Motor neuron (in vitro differentiated cells): ENCODE data around the gene AGBL4. TPM values are rescaled to one million over a fixed set of nuclear protein-coding genes. Genes with fewer than 3 reads are reported as not detected.

Experiments used
- ATAC-seq, 8 experiments: fragments of 200-7000 bp; cut with Tn5 transposase; replicated peaks in 6 of 8; 2 replicates each; pipeline ENCODE4 v1.8.0; 2021; ENCODE audit warnings: mild to moderate bottlenecking in 8 of 8, moderate library complexity in 8 of 8
- H3K27ac ChIP-seq, 2 donors: fragments of 250-450 bp; sonication (Bioruptor Pico); 2 replicates each; pipeline ENCODE4 v1.9.0; 2021; ENCODE audit warnings: antibody characterized with exemption in 2 of 2, mild to moderate bottlenecking in 2 of 2, moderate library complexity in 1 of 2
- H3K4me1 ChIP-seq, 2 donors: fragments of 250-450 bp; sonication (Bioruptor Pico); replicated peaks in 1 of 2; 2 replicates each; pipeline ENCODE4 v1.6.1; 2021; ENCODE audit warnings: antibody characterized with exemption in 2 of 2, mild to moderate bottlenecking in 2 of 2, moderate library complexity in 1 of 2
- H3K4me3 ChIP-seq, 5 donors: fragments of 250-450 bp; sonication (Bioruptor Pico); 2 replicates each; pipeline ENCODE4 v1.9.0; 2021; ENCODE audit warnings: antibody characterized with exemption in 5 of 5, mild to moderate bottlenecking in 5 of 5, moderate library complexity in 4 of 5
- WGBS, 10 experiments: fragments of 450-650 bp; shearing (Covaris generic); methylation state at CpG; one replicate each; pipeline ENCODE4 v1.0.0; 2022; 5-methylcytosine and 5-hydroxymethylcytosine counted together
- in situ Hi-C, 9 experiments: fragments of 400-800 bp; cut with MboI; loops; one replicate each; pipeline ENCODE4 v1.15.0; 2021; ENCODE audit warnings: low sequenced_read_pairs in 9 of 9, low pct_unique_long_range_greater_than_20kb in 2 of 9; ENCODE audit not compliant: unreplicated experiment in 9 of 9
- total RNA-seq, 8 experiments: library from RNA; unstranded; fragments of 300-600 nt; gene quantifications; 2 replicates each; pipeline versions ENCODE4 v1.2.3 to v1.2.4, GENCODE V29; 2022

AGBL4 gene
- total RNA-seq, 8 experiments from 2014 or later = 0.10 to 4.5 (median 1.9) TPM

DNA sequence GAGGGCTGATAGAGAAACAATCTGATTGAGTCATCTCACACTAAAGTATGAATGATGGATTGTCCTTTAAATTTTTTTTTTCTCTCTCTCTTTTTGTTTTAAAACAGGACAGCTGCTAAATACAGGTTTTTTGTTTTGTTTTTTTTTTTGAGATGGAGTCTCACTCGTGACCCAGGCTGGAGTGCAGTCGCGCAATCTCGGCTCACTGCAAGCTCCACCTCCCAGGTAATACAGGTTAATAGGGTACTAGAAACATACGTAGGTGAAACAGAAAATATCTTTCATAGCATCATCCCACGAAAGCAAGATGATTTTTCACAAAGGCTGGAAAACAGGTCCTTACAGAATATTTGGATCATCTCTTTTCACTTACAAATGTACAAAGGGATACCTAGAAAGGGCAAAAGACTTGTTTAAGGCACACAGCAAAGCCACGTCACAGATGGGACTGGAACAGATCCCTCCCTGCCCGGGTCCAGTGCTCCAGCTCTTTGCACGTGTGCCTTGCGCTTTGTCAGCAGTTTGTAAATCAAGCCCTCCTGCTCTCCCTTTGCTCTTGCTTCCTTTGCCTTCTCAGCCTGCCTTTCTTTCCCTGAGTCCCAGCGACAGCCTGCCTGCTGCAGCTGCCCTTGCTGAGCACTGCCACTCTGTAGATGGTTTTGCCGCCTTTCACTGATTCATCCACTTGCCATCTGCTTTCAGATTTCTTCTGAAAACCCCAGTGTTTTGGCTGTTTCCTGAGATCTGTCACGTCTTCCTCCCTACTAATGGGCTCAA, 1075.8 kb downstream of the AGBL4 start:
- Histone ChIP-seq H3K27ac (peak overlapping the region; percentile 7 to 49), H3K4me1 (peaks cover 16 to 23% of the 10 kb centered on the region in 2 donors), H3K4me3 (no peak overlapping the region)
- 0 to 63% (median 42%) methylated on average over 4 to 13 of the region's 13 CpGs for WGBS, 10 experiments
- in situ Hi-C loops = no loop called here
- ATAC-seq = peak in 5 of 8 experiments; percentile 92 to 99 (median 99)

DNA sequence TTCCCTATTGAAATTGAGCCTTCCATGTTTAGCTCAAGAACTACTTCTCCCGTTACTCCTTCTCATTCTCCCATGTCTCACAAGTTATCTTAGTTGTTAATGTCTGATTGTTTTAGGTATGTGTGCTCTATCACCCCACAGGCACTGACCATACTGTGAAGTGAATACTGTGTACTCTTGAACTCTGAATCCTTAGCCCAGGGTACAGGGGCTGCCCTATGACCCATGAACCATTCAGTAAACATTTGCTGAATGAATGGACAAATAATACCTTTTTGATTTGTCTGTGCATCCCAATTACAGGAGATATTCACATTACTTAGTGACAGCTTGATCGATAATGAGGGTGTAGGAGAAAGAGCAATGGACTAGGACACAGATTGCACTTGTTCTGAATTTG, 1077.7 kb downstream of the AGBL4 start:
- no peak overlapping the region for H3K4me3 ChIP-seq
- no peak overlapping the region for H3K27ac ChIP-seq
- whole genome bisulfite sequencing, 10 experiments = 30 to 95% (median 90%) methylated on average over 1 to 2 of the region's 2 CpGs; no CpG with 5 or more reads in 4 of the 10 experiments
- in situ Hi-C loops = no loop called here
- ATAC-seq = no peak
- H3K4me1 ChIP-seq = peaks cover 17 to 23% of the 10 kb centered on the region in 2 donors

DNA sequence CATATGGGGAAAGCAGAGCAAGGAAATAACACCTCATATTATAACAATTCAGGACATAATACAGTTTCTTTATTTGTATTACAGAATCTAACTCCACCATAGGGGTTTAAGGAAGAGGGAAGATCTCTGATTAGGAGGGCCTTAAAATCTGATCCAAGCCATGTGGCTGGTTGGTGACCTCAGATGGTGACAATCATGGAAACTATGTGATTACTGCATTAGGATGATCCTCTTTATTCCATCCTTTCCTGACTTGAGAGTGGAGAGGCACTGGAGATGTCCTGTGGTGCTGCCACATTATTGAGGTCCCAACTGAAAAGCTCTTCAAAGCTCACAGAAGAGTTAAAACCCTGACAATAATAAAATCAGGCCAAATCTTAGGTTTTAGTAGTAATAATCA, 1078.9 kb downstream of the AGBL4 start:
- in situ Hi-C loops = no loop called here
- no peak for ATAC-seq
- H3K27ac ChIP-seq = no peak overlapping the region
- H3K4me1 ChIP-seq = peaks cover 21 to 23% of the 10 kb centered on the region in 2 donors
- no peak overlapping the region for H3K4me3 ChIP-seq

DNA sequence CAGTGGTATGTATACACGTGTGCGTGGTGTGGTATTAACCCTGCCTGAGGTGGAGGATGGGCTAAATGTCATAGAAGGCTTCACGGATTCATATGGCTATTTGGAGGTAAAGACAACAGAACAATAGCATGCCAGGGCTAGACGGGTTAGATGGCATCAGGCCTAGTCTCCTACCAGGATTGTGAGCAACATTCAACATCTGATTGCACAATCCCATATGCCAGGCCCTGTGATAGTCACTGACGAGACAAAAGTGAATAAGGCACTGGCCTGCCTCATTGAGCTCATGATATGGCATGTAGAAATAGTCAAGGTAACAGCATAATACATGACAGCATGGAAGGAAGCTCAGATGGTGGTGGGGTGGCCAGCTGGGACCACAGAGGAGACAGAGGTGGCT, 1079.9 kb downstream of the AGBL4 start:
- no peak overlapping the region for H3K27ac ChIP-seq
- H3K4me1 ChIP-seq = peaks cover 26 to 27% of the 10 kb centered on the region in 2 donors
- no peak for ATAC-seq
- in situ Hi-C loops = no loop called here
- no peak overlapping the region for H3K4me3 ChIP-seq
- 18 to 100% (median 78%) methylated on average over 1 to 5 of the region's 5 CpGs; no CpG with 5 or more reads in 4 of the 10 experiments for WGBS, 10 experiments

DNA sequence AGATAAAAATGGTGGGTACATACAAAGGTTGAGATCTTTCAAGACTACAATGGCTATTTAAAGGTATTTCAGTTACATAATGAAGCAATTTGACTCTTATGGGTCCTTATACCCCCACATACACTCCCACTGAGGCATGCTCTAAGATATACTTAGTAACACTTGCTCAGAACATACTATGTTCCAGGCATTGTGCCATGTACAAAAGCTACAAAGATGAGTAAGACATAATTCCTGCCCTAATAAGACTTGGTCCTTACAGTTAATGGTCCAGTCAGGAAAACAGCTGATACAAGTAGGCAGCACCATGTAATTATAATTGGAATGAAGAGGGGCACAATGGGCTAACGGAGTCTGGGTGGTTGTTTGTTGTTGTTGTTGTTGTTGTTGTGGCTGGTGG, 1080.4 kb downstream of the AGBL4 start:
- Histone ChIP-seq H3K4me1 (peaks cover 25 to 26% of the 10 kb centered on the region in 2 donors), H3K4me3 (no peak overlapping the region), H3K27ac (no peak overlapping the region)
- in situ Hi-C loops = no loop called here
- WGBS, 10 experiments = 17 to 100% (median 73%) methylated on average over 1 of the region's 1 CpG; no CpG with 5 or more reads in 6 of the 10 experiments
- ATAC-seq = no peak

DNA sequence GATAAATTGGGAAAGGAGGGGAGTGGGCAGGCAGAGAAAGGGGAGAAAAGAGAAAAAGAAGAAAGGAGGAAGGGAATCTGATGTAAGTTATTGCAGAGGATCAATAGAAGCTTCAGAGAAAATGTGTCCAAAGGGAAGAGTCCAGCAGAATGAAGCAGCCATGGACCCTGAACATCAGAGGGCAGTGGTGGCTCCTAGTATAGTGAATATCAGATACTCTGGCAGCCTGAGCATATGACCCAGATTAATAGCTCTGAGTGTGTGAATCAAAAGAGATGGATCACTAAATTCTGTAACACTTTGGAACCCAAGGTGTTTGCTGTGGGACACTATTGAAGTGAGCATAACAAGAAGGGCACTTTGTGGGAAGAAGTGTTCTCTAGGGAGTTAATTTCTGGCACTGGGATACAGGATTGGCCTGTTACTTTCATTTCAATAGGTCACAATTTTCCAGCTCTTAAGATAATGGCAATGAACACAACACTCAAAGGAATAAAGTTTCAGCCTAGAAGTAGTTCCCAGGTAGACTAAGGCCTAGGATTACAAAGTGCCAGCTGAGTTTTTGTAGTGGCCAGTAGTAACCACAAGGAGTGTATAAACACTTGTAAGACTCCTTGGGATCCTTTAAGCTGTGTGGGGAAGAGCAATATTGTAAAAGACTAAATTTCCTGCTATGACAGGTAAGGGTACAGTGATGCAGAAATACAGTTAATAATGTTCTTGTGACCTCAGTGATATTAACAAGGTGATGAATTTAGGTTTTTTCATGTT, 1082.6 kb downstream of the AGBL4 start:
- Histone ChIP-seq H3K4me1 (peaks cover 10 to 12% of the 10 kb centered on the region in 2 donors), H3K4me3 (no peak overlapping the region), H3K27ac (no peak overlapping the region)
- in situ Hi-C loops = no loop called here
- ATAC-seq = peak in 3 of 8 experiments; percentile 36 to 57 (median 45)

DNA sequence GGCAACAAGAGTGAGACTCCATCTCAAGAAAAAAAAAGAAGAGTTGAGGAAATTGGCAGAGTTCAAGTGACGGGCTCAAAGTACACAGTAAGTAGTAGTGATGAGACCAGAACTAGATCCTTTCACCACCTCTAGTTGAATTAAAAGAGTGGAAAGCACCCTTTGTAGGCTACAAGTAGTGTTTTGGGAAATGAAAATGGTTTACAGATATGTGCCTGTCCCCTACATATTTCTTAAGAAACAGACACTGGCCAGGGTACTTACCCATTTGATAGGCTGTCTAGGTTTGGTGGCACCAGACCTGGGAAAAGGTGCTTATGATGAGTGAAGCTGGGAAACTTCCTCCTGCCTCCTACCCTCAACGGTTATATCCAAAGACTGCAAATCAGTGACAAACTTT, 1083.4 kb downstream of the AGBL4 start:
- WGBS, 10 experiments = 63 to 100% (median 90%) methylated on average over 2 of the region's 2 CpGs; no CpG with 5 or more reads in 3 of the 10 experiments
- Histone ChIP-seq H3K4me3 (no peak overlapping the region), H3K4me1 (peaks cover 10 to 12% of the 10 kb centered on the region in 2 donors), H3K27ac (no peak overlapping the region)
- no peak for ATAC-seq
- in situ Hi-C loops = no loop called here

DNA sequence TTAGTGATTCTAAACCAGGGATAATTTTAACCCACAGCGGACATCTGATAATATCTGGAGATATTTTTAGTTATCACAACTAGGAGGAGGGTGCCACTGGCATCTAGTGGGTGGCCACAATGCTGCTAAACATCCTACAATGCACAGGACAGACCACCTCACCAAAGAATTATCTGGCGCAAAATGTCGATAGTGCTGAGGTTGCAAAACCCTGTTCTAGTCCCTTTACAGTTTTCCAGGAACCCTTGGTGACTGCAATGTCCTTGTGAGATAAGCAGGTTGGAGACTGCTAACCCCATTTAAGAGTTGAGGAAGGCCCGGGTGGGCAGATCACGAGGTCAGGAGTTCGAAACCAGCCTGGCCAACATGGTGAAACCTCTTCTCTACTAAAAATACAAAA, 1083.9 kb downstream of the AGBL4 start:
- no peak overlapping the region for H3K4me3 ChIP-seq
- in situ Hi-C loops = no loop called here
- peak overlapping the region in 1 of 2 donors; percentile 42 for H3K27ac ChIP-seq
- no peak for ATAC-seq
- peaks cover 10 to 12% of the 10 kb centered on the region in 2 donors for H3K4me1 ChIP-seq
- WGBS, 10 experiments = 45 to 100% (median 88%) methylated on average over 1 to 6 of the region's 6 CpGs

DNA sequence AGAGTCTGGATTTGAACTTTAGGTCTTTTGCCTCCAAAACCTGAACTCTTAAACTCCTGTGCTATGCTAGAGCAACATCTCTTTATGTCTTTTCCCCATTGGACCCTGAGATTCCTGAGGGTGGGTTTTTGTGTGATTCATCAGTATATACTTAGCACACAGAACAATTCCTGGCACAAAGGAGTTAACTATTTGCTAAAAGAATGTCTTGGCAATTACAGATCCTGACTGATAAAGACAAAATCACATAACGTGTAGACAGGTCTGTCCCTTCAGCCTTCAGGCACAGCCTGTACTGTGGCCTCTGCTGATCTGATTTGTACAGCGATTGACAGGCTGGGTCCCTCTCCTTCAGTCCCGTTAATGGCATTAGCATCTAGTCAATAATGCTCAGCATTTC, 1084.7 kb downstream of the AGBL4 start:
- in situ Hi-C loops = no loop called here
- H3K4me1 ChIP-seq = peaks cover 12% of the 10 kb centered on the region in 2 donors
- 0 to 80% (median 53%) methylated on average over 1 to 3 of the region's 3 CpGs; no CpG with 5 or more reads in 1 of the 10 experiments for WGBS, 10 experiments
- peak overlapping the region in 1 of 2 donors; percentile 19 for H3K27ac ChIP-seq
- ATAC-seq = peak in 2 of 8 experiments; percentile 41 to 52
- H3K4me3 ChIP-seq = no peak overlapping the region

DNA sequence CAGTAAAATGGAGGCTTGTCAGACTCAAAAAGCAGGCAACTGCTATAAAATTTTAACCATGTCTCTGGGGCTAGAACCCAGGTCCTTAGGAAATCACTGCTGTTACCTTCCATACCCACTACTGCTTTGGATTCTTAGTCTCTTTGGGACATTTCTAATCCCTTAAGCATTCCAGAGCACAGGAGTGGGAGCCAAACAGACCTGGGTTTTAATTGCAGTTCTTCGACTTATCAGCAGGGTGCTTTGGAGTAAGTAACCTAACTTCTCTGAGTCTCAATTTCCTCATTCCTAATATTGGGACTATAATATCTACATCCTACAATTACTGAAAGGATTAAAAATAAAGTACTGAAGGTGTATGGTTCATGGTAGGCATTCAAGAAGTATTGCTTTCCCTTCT, 1086.0 kb downstream of the AGBL4 start:
- WGBS, 10 experiments = 50 to 71% (median 64%) methylated on average over 1 of the region's 1 CpG; no CpG with 5 or more reads in 5 of the 10 experiments
- Histone ChIP-seq H3K4me3 (no peak overlapping the region), H3K27ac (no peak overlapping the region), H3K4me1 (peaks cover 12 to 14% of the 10 kb centered on the region in 2 donors)
- in situ Hi-C loops = no loop called here
- ATAC-seq = no peak

DNA sequence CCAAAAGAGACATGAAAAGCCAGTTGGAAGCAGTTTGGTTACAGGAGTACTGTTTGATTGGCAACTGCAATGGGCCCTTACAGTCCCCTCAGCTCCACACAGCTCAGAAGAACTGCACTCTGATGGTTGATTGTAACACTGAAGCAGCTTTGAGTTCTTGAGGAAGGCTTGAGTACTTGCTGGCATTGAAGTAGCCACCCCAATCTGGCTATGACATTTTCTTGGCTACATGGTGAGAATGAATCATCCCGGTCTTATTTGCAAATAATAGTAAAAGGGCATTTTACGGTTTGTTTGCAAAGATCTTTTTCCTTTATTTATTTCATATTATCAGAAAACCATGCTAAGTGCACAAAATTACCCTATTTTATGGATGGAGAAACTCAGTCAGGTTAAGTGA, 1087.3 kb downstream of the AGBL4 start:
- ATAC-seq = no peak
- in situ Hi-C loops = no loop called here
- WGBS, 10 experiments = 0 to 100% (median 78%) methylated on average over 1 to 2 of the region's 2 CpGs; no CpG with 5 or more reads in 1 of the 10 experiments
- Histone ChIP-seq H3K4me1 (peaks cover 12 to 16% of the 10 kb centered on the region in 2 donors), H3K27ac (no peak overlapping the region), H3K4me3 (no peak overlapping the region)

DNA sequence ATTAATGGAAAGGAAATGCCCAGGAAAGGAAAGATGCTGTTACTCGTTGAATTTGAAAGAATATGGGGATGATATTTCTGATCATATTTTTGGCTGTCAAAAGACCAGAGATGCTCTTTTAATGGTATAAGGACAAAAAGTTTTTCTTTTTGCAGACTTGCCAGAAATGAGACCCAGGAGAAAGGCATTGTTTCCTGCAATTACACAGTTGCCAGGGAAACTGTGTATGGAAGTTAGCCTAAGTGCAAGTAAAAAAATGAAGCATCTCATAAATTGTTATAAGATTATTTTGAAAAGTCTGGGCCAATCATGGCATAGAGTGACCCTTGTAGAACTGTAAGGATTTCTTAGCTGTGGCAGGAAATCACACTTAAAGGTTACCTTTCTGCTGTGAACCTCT, 1091.4 kb downstream of the AGBL4 start:
- WGBS, 10 experiments = 0 to 60% (median 32%) methylated on average over 1 of the region's 1 CpG
- Histone ChIP-seq H3K4me1 (peaks cover 0 to 7% of the 10 kb centered on the region in 2 donors), H3K27ac (no peak overlapping the region), H3K4me3 (no peak overlapping the region)
- in situ Hi-C loops = no loop called here
- no peak for ATAC-seq

DNA sequence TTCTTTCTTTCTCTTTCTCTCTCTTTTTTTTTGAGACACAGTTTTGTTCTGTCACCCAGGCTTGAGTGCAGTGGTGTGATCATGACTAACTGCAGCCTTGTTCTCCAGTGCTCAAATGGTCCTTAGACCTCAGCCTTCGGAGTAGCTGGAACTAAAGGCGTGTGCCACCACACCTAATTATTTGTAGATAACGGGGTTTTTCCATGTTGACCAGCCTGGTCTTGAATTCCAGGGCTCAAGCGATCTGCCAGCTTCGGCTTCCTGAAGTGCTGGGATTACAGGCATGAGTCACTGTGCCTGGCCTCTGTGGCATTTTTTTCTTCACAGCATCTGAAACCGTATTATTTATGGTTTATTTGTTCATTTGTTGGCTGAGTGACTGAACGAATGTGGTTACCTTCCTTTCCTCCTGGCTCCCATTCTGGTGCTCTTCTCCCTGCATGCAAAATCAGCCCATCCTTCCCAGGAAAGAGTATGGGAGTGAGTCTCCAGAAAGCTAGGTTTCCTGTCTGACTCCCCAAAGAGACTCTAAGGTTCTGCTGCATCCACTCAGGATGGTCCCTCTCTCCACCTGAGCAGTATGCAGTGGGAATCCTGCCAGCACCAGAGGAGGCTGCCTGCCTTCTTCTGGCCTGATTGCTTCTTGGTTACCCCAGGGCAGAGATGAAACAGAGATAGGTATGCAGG, 1092.1 kb downstream of the AGBL4 start:
- no peak overlapping the region for H3K4me3 ChIP-seq
- WGBS, 10 experiments = 0 to 86% (median 55%) methylated on average over 1 to 7 of the region's 7 CpGs; no CpG with 5 or more reads in 1 of the 10 experiments
- in situ Hi-C loops = no loop called here
- peaks cover 0 to 7% of the 10 kb centered on the region in 2 donors for H3K4me1 ChIP-seq
- H3K27ac ChIP-seq = no peak overlapping the region
- peak in 7 of 8 experiments; percentile 18 to 73 (median 67) for ATAC-seq
